Choroid plexus epithelial cell (primary cell): ENCODE results near the gene TTLL13.

Experiments
- DNase-seq: peaks from one replicate; pipeline ENCODE4 v3.0.0-alpha.2; 2010; ENCODE audit warnings: low read depth
- H3K4me3 ChIP-seq: 2 replicates; pipeline ENCODE4 v1.5.1; 2011; ENCODE audit warnings: low read depth, mild to moderate bottlenecking, control low read depth, low read length, moderate library complexity
- TF ChIP-seq, protein P1 (sequence below): conservative IDR thresholded peaks from 2 replicates; pipeline ENCODE4 v1.5.1; 2011; ENCODE audit warnings: low read depth, mild to moderate bottlenecking, control low read depth, inconsistent platforms, low read length, moderate library complexity

TTLL13 gene

DNA sequence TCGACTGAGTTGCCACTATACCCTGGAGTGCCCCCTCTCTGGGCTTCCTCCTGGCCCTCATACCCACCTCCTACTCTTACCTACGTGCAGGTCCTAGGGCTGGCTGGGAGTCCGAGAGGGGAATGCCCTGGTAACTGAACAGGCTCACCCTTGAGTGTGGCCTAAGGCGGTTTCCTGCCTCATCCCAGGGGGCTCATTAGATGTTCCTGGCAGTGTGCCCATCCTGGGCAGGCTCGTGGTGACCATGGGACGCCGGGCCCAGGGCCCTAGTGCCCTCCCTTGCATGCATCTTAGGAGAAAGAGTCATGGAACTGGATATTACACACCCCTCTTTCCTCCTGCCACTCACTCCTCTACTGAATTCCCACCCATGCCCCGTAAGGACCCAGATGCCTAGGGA lies 45.4 kb upstream of the TTLL13 start:
- no peak for DNase-seq
- H3K4me3 ChIP-seq, result no peak overlapping the region
- TF ChIP-seq, protein P1, sequence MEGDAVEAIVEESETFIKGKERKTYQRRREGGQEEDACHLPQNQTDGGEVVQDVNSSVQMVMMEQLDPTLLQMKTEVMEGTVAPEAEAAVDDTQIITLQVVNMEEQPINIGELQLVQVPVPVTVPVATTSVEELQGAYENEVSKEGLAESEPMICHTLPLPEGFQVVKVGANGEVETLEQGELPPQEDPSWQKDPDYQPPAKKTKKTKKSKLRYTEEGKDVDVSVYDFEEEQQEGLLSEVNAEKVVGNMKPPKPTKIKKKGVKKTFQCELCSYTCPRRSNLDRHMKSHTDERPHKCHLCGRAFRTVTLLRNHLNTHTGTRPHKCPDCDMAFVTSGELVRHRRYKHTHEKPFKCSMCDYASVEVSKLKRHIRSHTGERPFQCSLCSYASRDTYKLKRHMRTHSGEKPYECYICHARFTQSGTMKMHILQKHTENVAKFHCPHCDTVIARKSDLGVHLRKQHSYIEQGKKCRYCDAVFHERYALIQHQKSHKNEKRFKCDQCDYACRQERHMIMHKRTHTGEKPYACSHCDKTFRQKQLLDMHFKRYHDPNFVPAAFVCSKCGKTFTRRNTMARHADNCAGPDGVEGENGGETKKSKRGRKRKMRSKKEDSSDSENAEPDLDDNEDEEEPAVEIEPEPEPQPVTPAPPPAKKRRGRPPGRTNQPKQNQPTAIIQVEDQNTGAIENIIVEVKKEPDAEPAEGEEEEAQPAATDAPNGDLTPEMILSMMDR, result no peak

DNA sequence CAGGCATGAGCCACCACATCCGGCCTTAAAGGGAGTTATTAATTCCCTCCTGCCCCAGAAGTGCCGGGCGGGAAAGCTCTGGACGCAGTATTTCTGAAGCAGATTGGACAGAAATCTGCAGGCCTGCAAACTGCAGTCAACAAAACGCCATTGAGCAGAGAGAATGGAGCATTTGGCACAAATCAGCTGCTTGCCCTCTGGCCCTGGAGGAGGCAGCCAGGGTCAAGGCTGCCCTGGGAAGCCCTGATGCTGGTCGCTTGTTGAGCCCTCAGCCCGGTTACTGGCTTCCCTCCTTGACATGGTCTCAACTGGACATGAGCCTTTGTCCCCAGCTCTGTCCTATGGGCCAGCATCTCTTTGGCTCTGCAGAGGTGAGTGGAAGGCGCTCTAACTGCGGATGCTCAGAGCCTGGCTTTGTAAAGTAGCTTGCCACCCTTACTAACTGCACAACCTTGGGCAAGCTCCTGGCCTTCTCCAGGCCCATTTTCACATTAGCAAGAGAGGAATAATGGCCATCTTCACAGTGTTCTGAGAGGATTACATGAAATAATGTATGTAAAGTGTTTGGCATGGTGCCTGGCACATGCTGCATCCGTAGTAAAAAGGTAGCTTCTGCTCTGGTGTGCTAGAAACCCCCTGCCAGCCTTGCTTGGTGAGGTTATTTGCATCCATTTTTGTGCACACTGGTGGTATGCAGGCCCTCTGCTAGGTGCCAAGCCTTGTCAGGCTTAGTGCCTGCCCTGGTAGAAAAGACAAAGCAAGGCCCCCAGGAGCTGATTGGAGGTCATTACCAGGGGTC lies 44.1 kb upstream of the TTLL13 start:
- DNase-seq, result no peak
- TF ChIP-seq, protein P1, result no peak
- H3K4me3 ChIP-seq, result no peak overlapping the region

DNA sequence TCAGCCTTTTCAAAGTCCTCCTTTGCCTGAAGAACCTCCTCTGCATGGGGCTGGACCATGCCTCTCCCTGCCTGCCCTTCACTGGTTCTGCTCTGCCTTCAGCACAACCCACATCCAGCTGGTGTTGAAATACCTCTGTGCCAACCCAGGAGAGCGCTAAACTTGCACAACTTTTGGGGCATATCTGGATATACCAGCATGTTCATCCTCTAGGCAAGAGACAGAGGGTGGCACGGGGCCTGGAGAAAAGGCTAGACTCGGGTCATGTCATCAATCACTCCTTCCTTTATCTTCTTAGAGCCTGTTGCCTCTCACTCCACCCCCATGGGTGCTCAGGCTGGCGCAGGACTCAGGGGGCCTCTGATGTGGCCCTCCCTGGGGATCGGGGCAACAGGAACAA lies 43.5 kb upstream of the TTLL13 start:
- H3K4me3 ChIP-seq, result no peak overlapping the region
- DNase-seq, result no peak
- TF ChIP-seq, protein P1, result no peak

DNA sequence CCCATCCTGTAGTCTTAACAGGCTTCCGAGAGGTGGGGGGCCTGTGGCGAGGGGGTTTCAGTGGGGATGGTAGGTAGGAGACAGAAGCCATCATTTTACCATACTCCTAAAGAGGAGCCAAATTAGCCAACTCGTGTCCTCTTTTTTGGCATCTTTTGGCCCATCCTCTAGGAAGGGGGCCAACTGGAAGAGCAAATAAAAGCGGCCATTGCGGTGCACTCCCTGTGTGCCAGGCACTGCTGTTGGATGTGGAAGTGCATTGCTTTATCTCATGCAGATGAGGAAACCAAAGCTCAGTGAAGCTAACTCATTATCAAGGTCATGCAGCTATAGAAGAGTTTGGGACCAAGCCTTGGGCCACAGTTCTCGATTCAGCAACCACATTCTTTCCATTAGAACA lies 42.1 kb upstream of the TTLL13 start:
- DNase-seq, result no peak
- TF ChIP-seq, protein P1, result no peak
- H3K4me3 ChIP-seq, result no peak overlapping the region

DNA sequence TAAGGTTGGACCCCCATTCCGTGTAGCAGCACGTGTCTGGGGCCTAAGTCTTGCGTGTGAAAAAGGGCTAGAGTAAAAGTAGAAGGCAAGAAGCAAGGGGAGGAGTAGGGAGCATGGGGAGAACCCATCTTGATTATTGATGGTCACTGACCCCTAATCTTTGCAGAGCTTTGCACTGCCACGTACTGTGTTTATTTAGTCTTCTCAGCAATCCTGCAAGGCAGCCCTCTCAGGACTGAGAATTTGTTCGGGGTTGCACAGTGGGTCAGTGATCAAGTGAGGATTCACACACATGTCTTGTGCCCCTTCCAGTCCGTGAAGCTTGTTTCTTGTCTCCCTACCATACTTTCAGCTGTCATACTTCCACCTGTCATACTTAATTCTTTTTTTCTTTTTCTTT lies 41.0 kb upstream of the TTLL13 start:
- no peak overlapping the region for H3K4me3 ChIP-seq
- TF ChIP-seq, protein P1, result no peak
- no peak for DNase-seq

DNA sequence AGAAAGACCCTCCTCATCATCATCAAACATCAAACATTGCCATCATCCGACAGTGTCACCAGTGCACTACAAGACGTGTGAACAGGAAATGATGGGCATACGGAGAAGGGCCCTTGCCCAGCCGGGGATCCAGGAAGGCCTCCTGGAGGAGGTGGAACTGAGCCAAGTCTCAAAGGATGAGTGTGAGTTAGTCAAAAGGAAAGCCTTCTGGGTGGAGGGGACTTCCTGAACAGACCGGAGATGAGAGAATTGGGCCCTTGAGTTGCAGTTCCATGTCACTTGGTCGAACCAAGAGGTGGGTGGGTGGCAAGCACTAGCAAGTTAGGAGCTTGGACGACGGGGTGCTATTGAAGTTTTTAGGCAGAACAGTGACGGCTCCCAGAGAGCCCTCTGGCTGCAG lies 39.8 kb upstream of the TTLL13 start:
- TF ChIP-seq, protein P1, result no peak
- DNase-seq, result no peak
- no peak overlapping the region for H3K4me3 ChIP-seq

DNA sequence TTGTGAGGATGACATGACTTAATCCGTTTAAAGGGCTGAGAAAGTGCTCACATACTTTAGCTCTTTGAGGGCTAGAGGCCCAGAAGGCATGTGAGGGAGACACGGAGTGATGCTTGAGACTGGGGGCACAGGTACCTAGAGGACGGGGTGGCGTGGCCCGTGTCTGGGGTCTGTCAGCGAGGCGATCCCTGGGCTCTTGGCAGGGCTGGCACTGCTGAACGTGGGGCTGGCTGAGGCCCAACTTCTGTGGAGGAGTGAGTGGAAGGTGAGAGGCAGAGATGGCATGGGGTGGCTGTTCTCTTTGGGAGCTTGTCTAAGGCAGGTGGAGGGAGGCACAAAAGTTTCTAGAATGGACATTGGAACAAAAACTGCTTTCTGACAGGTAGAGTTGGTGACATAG lies 38.8 kb upstream of the TTLL13 start:
- TF ChIP-seq, protein P1, result no peak
- no peak overlapping the region for H3K4me3 ChIP-seq
- DNase-seq, result no peak
